ENCODE measurements around the gene NPAS3. TPM values are rescaled to one million over a fixed set of nuclear protein-coding genes. Genes with fewer than 3 reads are reported as not detected.

NPAS3 gene
- total RNA-seq, 2 experiments from 2014 or later: not detected

DNA sequence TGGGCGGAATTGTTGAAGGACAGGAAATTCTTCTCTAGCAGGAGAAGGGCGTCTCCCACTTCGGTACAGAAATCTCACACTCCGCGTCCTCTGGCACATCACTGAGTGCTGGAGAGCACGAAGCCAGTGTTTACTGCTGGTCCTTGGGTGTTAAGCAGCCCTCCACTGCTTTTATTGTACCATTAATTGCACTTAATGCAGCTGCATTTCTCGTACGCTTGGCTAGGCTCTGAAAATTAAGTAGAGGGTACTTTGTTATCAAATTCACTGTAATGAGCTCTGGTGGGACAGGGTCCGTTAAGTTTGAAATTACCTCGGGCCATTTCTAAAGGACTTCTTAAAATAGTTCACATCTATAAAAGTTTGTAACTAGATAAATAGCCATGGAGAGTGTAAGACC is 411.2 kb downstream of the NPAS3 start:
- Histone ChIP-seq H3K9me2 (ENCODE audit: insufficient read depth, low read length) (no peaks in the 10 kb centered on the region), H2AFZ (ENCODE audit: low read length) (no peak overlapping the region), H3K9me3 (ENCODE audit: low read length) (no peaks in the 10 kb centered on the region), H3K79me2 (ENCODE audit: insufficient read depth, low read depth, low read length) (no peaks in the 10 kb centered on the region), H3K4me3 (ENCODE audit: low read depth, low read length, poor library complexity, severe bottlenecking) (no peak overlapping the region), H3K27ac (ENCODE audit: low read depth, low read length, poor library complexity, severe bottlenecking) (no peak overlapping the region), H3K36me3 (ENCODE audit: insufficient read depth, low read length) (no peaks in the 10 kb centered on the region), H3K4me2 (ENCODE audit: low read length) (no peak overlapping the region), H4K20me1 (ENCODE audit: insufficient read depth, low read length) (no peaks in the 10 kb centered on the region), H3K4me1 (ENCODE audit: insufficient read depth, low read length, poor library complexity, severe bottlenecking) (no peaks in the 10 kb centered on the region)
- intact Hi-C loops (cut with micrococcal nuclease; ENCODE audit: unreplicated experiment): no loop called here
- ChIA-PET POLR2A (no interaction called here), CTCF (ENCODE audit: unreplicated experiment) (no interaction called here)
- BruUV-seq (replicated peaks): no TSS peak
- no peak for DNase-seq (ENCODE audit: low spot score)
- TF ChIP-seq, protein P1, sequence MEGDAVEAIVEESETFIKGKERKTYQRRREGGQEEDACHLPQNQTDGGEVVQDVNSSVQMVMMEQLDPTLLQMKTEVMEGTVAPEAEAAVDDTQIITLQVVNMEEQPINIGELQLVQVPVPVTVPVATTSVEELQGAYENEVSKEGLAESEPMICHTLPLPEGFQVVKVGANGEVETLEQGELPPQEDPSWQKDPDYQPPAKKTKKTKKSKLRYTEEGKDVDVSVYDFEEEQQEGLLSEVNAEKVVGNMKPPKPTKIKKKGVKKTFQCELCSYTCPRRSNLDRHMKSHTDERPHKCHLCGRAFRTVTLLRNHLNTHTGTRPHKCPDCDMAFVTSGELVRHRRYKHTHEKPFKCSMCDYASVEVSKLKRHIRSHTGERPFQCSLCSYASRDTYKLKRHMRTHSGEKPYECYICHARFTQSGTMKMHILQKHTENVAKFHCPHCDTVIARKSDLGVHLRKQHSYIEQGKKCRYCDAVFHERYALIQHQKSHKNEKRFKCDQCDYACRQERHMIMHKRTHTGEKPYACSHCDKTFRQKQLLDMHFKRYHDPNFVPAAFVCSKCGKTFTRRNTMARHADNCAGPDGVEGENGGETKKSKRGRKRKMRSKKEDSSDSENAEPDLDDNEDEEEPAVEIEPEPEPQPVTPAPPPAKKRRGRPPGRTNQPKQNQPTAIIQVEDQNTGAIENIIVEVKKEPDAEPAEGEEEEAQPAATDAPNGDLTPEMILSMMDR (conservative IDR thresholded peaks at IDR 0.05; ENCODE audit: low read length): no peak
- TF ChIP-seq EZH2phosphoT487 (IDR thresholded peaks at IDR 0.05; ENCODE audit: borderline replicate concordance, low read depth, low read length): no peak

DNA sequence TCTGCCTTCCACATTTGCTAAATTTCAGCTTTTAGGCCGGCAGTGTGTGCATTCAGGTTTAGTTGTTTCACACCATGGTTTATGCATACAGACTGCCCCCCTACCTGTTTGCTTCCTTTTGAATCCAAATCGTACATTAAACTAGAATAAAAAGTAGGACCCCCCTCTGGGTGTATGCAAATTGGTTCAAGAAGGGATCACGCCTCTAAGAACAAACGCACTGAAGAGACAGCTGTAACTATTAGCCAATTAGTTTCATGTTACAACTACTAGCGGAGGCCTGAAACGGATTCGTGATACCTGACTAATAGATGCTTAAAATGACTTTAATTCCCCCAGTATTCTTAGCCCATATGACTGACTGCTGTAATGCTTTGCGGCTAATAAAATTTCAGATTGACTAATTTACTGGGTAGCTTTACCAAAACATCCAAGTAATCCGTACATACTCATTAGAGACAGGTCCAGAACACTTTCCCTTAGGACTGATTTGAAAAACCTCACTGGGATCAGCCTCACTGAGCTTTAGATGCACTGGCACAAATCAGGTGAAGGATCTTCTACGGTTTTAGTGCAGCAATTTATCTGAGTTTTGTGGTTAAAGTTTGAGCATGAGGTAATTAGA is 411.8 kb downstream of the NPAS3 start:
- no peaks in the 10 kb centered on the region for H3K79me2 ChIP-seq (ENCODE audit: insufficient read depth, low read depth, low read length)
- H3K36me3 ChIP-seq (ENCODE audit: insufficient read depth, low read length): no peaks in the 10 kb centered on the region
- no peak overlapping the region for H3K4me3 ChIP-seq (ENCODE audit: low read depth, low read length, poor library complexity, severe bottlenecking)
- ChIA-PET POLR2A (no interaction called here), CTCF (ENCODE audit: unreplicated experiment) (no interaction called here)
- H2AFZ ChIP-seq (ENCODE audit: low read length): no peak overlapping the region
- no peak for DNase-seq (ENCODE audit: low spot score)
- BruUV-seq (replicated peaks): no TSS peak
- TF ChIP-seq, protein P1 (conservative IDR thresholded peaks at IDR 0.05; ENCODE audit: low read length): no peak
- no peak for TF ChIP-seq EZH2phosphoT487 (IDR thresholded peaks at IDR 0.05; ENCODE audit: borderline replicate concordance, low read depth, low read length)
- H3K9me3 ChIP-seq (ENCODE audit: low read length): no peaks in the 10 kb centered on the region
- H3K9me2 ChIP-seq (ENCODE audit: insufficient read depth, low read length): no peaks in the 10 kb centered on the region
- H3K27ac ChIP-seq (ENCODE audit: low read depth, low read length, poor library complexity, severe bottlenecking): no peak overlapping the region
- no peak overlapping the region for H3K4me2 ChIP-seq (ENCODE audit: low read length)
- intact Hi-C loops (cut with micrococcal nuclease; ENCODE audit: unreplicated experiment): no loop called here
- H3K4me1 ChIP-seq (ENCODE audit: insufficient read depth, low read length, poor library complexity, severe bottlenecking): no peaks in the 10 kb centered on the region
- H4K20me1 ChIP-seq (ENCODE audit: insufficient read depth, low read length): no peaks in the 10 kb centered on the region

DNA sequence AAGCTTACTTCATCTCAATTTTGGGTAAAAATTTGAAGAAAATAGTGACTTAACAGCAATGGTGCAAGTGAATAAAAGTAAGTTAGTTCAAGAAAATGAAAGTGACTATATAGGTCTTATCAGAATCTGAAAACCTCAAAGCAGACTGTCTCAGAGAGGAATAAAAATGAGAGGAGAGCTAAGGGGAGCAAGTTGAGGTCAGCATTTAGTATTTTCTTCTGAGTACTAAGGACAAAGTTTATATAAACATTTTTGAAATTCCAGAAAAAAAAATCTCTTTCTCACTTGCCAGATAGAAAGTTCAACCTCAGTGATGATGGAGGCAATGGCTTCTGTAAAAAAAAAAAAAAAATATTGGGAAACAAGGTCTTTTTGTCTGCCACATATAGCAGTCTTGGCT is 414.1 kb downstream of the NPAS3 start:
- Histone ChIP-seq H3K4me3 (ENCODE audit: low read depth, low read length, poor library complexity, severe bottlenecking) (no peak overlapping the region), H3K9me3 (ENCODE audit: low read length) (no peaks in the 10 kb centered on the region), H3K79me2 (ENCODE audit: insufficient read depth, low read depth, low read length) (no peaks in the 10 kb centered on the region), H3K9me2 (ENCODE audit: insufficient read depth, low read length) (no peaks in the 10 kb centered on the region), H3K4me1 (ENCODE audit: insufficient read depth, low read length, poor library complexity, severe bottlenecking) (no peaks in the 10 kb centered on the region), H4K20me1 (ENCODE audit: insufficient read depth, low read length) (no peaks in the 10 kb centered on the region), H3K27ac (ENCODE audit: low read depth, low read length, poor library complexity, severe bottlenecking) (no peak overlapping the region), H3K36me3 (ENCODE audit: insufficient read depth, low read length) (no peaks in the 10 kb centered on the region), H3K4me2 (ENCODE audit: low read length) (no peak overlapping the region), H2AFZ (ENCODE audit: low read length) (no peak overlapping the region)
- BruUV-seq (replicated peaks): no TSS peak
- intact Hi-C loops (cut with micrococcal nuclease; ENCODE audit: unreplicated experiment): no loop called here
- DNase-seq (ENCODE audit: low spot score): no peak
- ChIA-PET POLR2A (interaction anchor here (0.7 kb wide), 1 partner anchor 36 kb away, joined by 4 read pairs; no protein-coding TSS in a partner anchor), CTCF (ENCODE audit: unreplicated experiment) (no interaction called here)
- TF ChIP-seq, protein P1 (conservative IDR thresholded peaks at IDR 0.05; ENCODE audit: low read length): no peak
- TF ChIP-seq EZH2phosphoT487 (IDR thresholded peaks at IDR 0.05; ENCODE audit: borderline replicate concordance, low read depth, low read length): no peak
